Measurements from ENCODE around the gene CHST9.

GRCh38 chr18:27211569-27211968, 26.5 kb upstream of the CHST9 start:
- TF ChIP-seq TARDBP (IDR thresholded peaks at IDR 0.05) = no peak
- no peak for TF ChIP-seq NFRKB (IDR thresholded peaks at IDR 0.05)
- TF ChIP-seq SP1 (IDR thresholded peaks at IDR 0.05) = no peak
- no peak for TF ChIP-seq SUZ12 (IDR thresholded peaks at IDR 0.05)
- no peak for TF ChIP-seq FOXK2 (IDR thresholded peaks at IDR 0.05)
- TF ChIP-seq CTBP1 (IDR thresholded peaks at IDR 0.05; ENCODE audit: borderline replicate concordance) = no peak

Measured in HEK293T (cell line).